Muscle of leg (tissue), 16 donors: ENCODE results near the gene ZNF283. TPM values are rescaled to one million over a fixed set of nuclear protein-coding genes. Genes with fewer than 3 reads are reported as not detected.
A peak's percentile ranks its signal among the peaks of the same experiment; 100 is the strongest.

Experiments
- DNase-seq: peaks from one replicate; pipeline ENCODE4 v3.0.0; 2013
- H3K27ac ChIP-seq: one replicate; pipeline ENCODE4 v1.5.1; 2013; ENCODE audit warnings: mild to moderate bottlenecking, low read length, control low read depth
- H3K27me3 ChIP-seq: one replicate; pipeline ENCODE4 v1.6.1; 2013; ENCODE audit warnings: low read length; ENCODE audit not compliant: control insufficient read depth, insufficient read depth
- H3K36me3 ChIP-seq: one replicate; pipeline ENCODE4 v1.6.1; 2013; ENCODE audit warnings: low read length; ENCODE audit not compliant: control insufficient read depth, insufficient read depth
- H3K4me1 ChIP-seq: one replicate; pipeline ENCODE4 v1.6.1; 2013; ENCODE audit warnings: low read length; ENCODE audit not compliant: control insufficient read depth, insufficient read depth
- H3K4me3 ChIP-seq: one replicate; pipeline ENCODE4 v1.5.1; 2013; ENCODE audit warnings: low read length, control low read depth
- H3K9me3 ChIP-seq: replicated peaks from 2 replicates; pipeline ENCODE4 v1.6.1; 2013; ENCODE audit warnings: low read depth, low read length; ENCODE audit not compliant: control insufficient read depth
- WGBS: methylation state at CpG from one replicate; pipeline ENCODE4 v1.1.5; 2013; ENCODE audit warnings: missing lambda C conversion rate; ENCODE audit not compliant: insufficient coverage; 5-methylcytosine and 5-hydroxymethylcytosine counted together
- long read RNA-seq, 11 donors: transcript quantifications; one replicate each; lab custom pipeline, GENCODE V29; 2026
- polyA plus RNA-seq, 8 donors: library from polyadenylated mRNA; unstranded; fragments of 120-200 nt; gene quantifications; one replicate each; pipeline versions ENCODE4 v1.2.1 to v1.2.3, GENCODE V29; 2013; ENCODE audit warnings: inconsistent platforms in 1 of 8, low replicate concordance in 1 of 8; ENCODE audit not compliant: insufficient read length in 8 of 8, insufficient read depth in 1 of 8
- total RNA-seq: library from RNA; stranded (reverse); fragments of 120-200 nt; gene quantifications from one replicate; pipeline ENCODE4 v1.2.4, GENCODE V29; 2013

ZNF283 gene
- total RNA-seq = 16.8 TPM
- polyA plus RNA-seq = 10 to 100 TPM in 2 of 8 donors, 1 to 10 TPM in 6; 5.9 to 13.1 (median 8.8) TPM
- long read RNA-seq, donor 1 = 0 reads
- long read RNA-seq, donor 2 = 0 reads
- long read RNA-seq, donor 3 = 0 reads
- long read RNA-seq, donor 4 = 0 reads
- long read RNA-seq, donor 5 = 0 reads
- long read RNA-seq, donor 6 = 0 reads
- long read RNA-seq, donor 7 = 0 reads
- long read RNA-seq, donor 8 = 0 reads
- long read RNA-seq, donor 9 = 0 reads
- long read RNA-seq, donor 10 = 0 reads
- long read RNA-seq, donor 11, partial matches to known transcripts = 5 of 5 reads
- long read RNA-seq, donor 11, other reads (novel, unspliced or antisense) = 0 of 5 reads

GRCh38 chr19:43826787-43827754 is at the start of gene ZNF283:
TSS of gene ZNF283 (plus strand) at chr19:43827321. CDS start at chr19:43833505, 6,184 bp downstream.
- Histone ChIP-seq H3K9me3 (no peaks in the 10 kb centered on the region), H3K4me1 (peaks cover 9% of the 10 kb centered on the region), H3K27me3 (peaks cover 7% of the 10 kb centered on the region), H3K27ac (peak within 1 kb of the TSS; percentile 61), H3K36me3 (peaks cover 18% of the 10 kb centered on the region), H3K4me3 (peak within 1 kb of the TSS; percentile 62)
- DNase-seq = peak; percentile 95
- 6% methylated on average over 45 of the region's 46 CpGs for WGBS

GRCh38 chr19:43778651-43779050 is 48.5 kb upstream of the ZNF283 start:
- no peak for DNase-seq
- no CpG with 5 or more reads among the region's 1 CpG for WGBS
- Histone ChIP-seq H3K4me3 (no peak overlapping the region), H3K27ac (no peak overlapping the region), H3K4me1 (peaks cover 22% of the 10 kb centered on the region), H3K9me3 (no peaks in the 10 kb centered on the region), H3K36me3 (no peaks in the 10 kb centered on the region), H3K27me3 (peaks cover 22% of the 10 kb centered on the region)

GRCh38 chr19:43779147-43779819 is 47.8 kb upstream of the ZNF283 start:
- Histone ChIP-seq H3K27ac (no peak overlapping the region), H3K27me3 (peaks cover 15% of the 10 kb centered on the region), H3K36me3 (no peaks in the 10 kb centered on the region), H3K4me1 (peaks cover 16% of the 10 kb centered on the region), H3K4me3 (no peak overlapping the region), H3K9me3 (no peaks in the 10 kb centered on the region)
- 73% methylated on average over 16 of the region's 16 CpGs for WGBS
- no peak for DNase-seq

GRCh38 chr19:43779820-43780219 is 47.3 kb upstream of the ZNF283 start:
- 37% methylated on average over 2 of the region's 3 CpGs for WGBS
- peaks cover 10% of the 10 kb centered on the region for H3K27me3 ChIP-seq
- H3K4me1 ChIP-seq = peaks cover 11% of the 10 kb centered on the region
- no peak overlapping the region for H3K4me3 ChIP-seq
- DNase-seq = no peak
- no peak overlapping the region for H3K27ac ChIP-seq
- H3K36me3 ChIP-seq = no peaks in the 10 kb centered on the region
- H3K9me3 ChIP-seq = no peaks in the 10 kb centered on the region

- no peak for DNase-seq
- Histone ChIP-seq H3K36me3 (no peaks in the 10 kb centered on the region), H3K4me3 (no peak within 1 kb of the TSS), H3K27ac (no peak within 1 kb of the TSS), H3K9me3 (no peaks in the 10 kb centered on the region), H3K4me1 (peaks cover 9% of the 10 kb centered on the region), H3K27me3 (peaks cover 2% of the 10 kb centered on the region)
- 32% methylated on average over 14 of the region's 19 CpGs for WGBS
These were observed 46.2 kb upstream of the ZNF283 start, which contains the start of gene KCNN4 for GRCh38 chr19:43780706-43781525. TSS of gene KCNN4 (minus strand) at chr19:43780973. CDS start at chr19:43780861, 112 bp downstream.

GRCh38 chr19:43781630-43782310 is 45.4 kb upstream of the ZNF283 start:
- Histone ChIP-seq H3K4me3 (no peak overlapping the region), H3K36me3 (no peaks in the 10 kb centered on the region), H3K27ac (no peak overlapping the region), H3K9me3 (no peaks in the 10 kb centered on the region), H3K4me1 (peaks cover 9% of the 10 kb centered on the region), H3K27me3 (peaks cover 2% of the 10 kb centered on the region)
- WGBS = 88% methylated on average over 12 of the region's 14 CpGs
- no peak for DNase-seq

GRCh38 chr19:43782311-43782660 is 44.8 kb upstream of the ZNF283 start:
- peaks cover 9% of the 10 kb centered on the region for H3K4me1 ChIP-seq
- no peaks in the 10 kb centered on the region for H3K36me3 ChIP-seq
- H3K4me3 ChIP-seq = no peak overlapping the region
- DNase-seq = no peak
- WGBS = 54% methylated on average over 4 of the region's 8 CpGs
- no peak overlapping the region for H3K27ac ChIP-seq
- H3K9me3 ChIP-seq = no peaks in the 10 kb centered on the region
- peaks cover 2% of the 10 kb centered on the region for H3K27me3 ChIP-seq

GRCh38 chr19:43782689-43783231 is 44.4 kb upstream of the ZNF283 start:
- Histone ChIP-seq H3K36me3 (no peaks in the 10 kb centered on the region), H3K4me3 (no peak overlapping the region), H3K9me3 (no peaks in the 10 kb centered on the region), H3K27me3 (peaks cover 2% of the 10 kb centered on the region), H3K4me1 (peaks cover 7% of the 10 kb centered on the region), H3K27ac (no peak overlapping the region)
- DNase-seq = no peak
- 71% methylated on average over 19 of the region's 24 CpGs for WGBS

GRCh38 chr19:43783636-43784035 is 43.5 kb upstream of the ZNF283 start:
- WGBS = 84% methylated on average over 8 of the region's 8 CpGs
- Histone ChIP-seq H3K36me3 (no peaks in the 10 kb centered on the region), H3K9me3 (no peaks in the 10 kb centered on the region), H3K27me3 (peaks cover 2% of the 10 kb centered on the region), H3K4me1 (peaks cover 4% of the 10 kb centered on the region), H3K4me3 (no peak overlapping the region), H3K27ac (no peak overlapping the region)
- DNase-seq = no peak
